Smooth muscle cell (in vitro differentiated cells): ENCODE measurements around the gene TYROBP. TPM values are rescaled to one million over a fixed set of nuclear protein-coding genes. Genes with fewer than 3 reads are reported as not detected.

Experiments
- DNase-seq: peaks from one replicate; lab custom pipeline; 2025; ENCODE audit not compliant: unreplicated experiment; lab: John Stamatoyannopoulos, UW
- H2AFZ ChIP-seq: fragments of 200-600 bp; sonication (generic); 2 replicates; pipeline ENCODE4 v1.6.0; 2016; ENCODE audit warnings: antibody characterized with exemption, low read depth, mild to moderate bottlenecking
- H3F3A ChIP-seq: fragments of 200-600 bp; sonication (generic); 2 replicates; pipeline ENCODE4 v1.6.0; 2017; ENCODE audit warnings: antibody characterized with exemption, low read depth
- H3K27ac ChIP-seq: fragments of 200-600 bp; sonication (generic); 2 replicates; pipeline ENCODE4 v1.5.1; 2016; ENCODE audit warnings: low read depth, mild to moderate bottlenecking
- H3K27me3 ChIP-seq: fragments of 200-600 bp; sonication (generic); 2 replicates; pipeline ENCODE4 v1.6.1; 2016; ENCODE audit warnings: low read depth, mild to moderate bottlenecking
- H3K36me3 ChIP-seq: fragments of 200-600 bp; sonication (generic); 2 replicates; pipeline ENCODE4 v1.5.1; 2016; ENCODE audit warnings: low read depth
- H3K4me1 ChIP-seq: fragments of 200-600 bp; sonication (generic); 2 replicates; pipeline ENCODE4 v1.5.1; 2016; ENCODE audit warnings: low read depth
- H3K4me2 ChIP-seq: fragments of 200-600 bp; sonication (generic); 2 replicates; pipeline ENCODE4 v1.6.0; 2016; ENCODE audit warnings: mild to moderate bottlenecking
- H3K4me3 ChIP-seq: fragments of 200-600 bp; sonication (generic); 2 replicates; pipeline ENCODE4 v1.5.1; 2016; ENCODE audit warnings: mild to moderate bottlenecking
- H3K79me2 ChIP-seq: fragments of 200-600 bp; sonication (generic); 2 replicates; pipeline ENCODE4 v1.6.0; 2016; ENCODE audit warnings: low read depth, mild to moderate bottlenecking
- H3K9ac ChIP-seq: fragments of 200-600 bp; sonication (generic); 2 replicates; pipeline ENCODE4 v1.6.0; 2016; ENCODE audit warnings: low read depth
- H3K9me3 ChIP-seq: fragments of 200-600 bp; sonication (generic); replicated peaks from 2 replicates; pipeline ENCODE4 v1.5.1; 2016; ENCODE audit warnings: low read depth
- H4K20me1 ChIP-seq: fragments of 200-600 bp; sonication (generic); 2 replicates; pipeline ENCODE4 v1.6.0; 2016; ENCODE audit warnings: low read depth
- CTCF ChIP-seq: fragments of 200-600 bp; sonication (generic); IDR thresholded peaks from 2 replicates; pipeline ENCODE4 v1.5.1; 2017; ENCODE audit warnings: borderline replicate concordance, mild to moderate bottlenecking, antibody characterized with exemption; ENCODE audit not compliant: insufficient read depth, poor library complexity, severe bottlenecking
- WGBS: methylation state at CpG from one replicate; pipeline ENCODE4 v1.1.7; 2016; ENCODE audit warnings: low lambda C conversion rate; 5-methylcytosine and 5-hydroxymethylcytosine counted together
- polyA plus RNA-seq: library from polyadenylated mRNA; unstranded; fragments of >200 nt; fragmentation: Nextera tagmentation; extraction: Ambion mirVana; gene quantifications from 2 replicates; pipeline ENCODE4 v1.2.1, GENCODE V29; 2016
- total RNA-seq: library from RNA; depleted of rRNA; stranded (reverse); fragments of >200 nt; gene quantifications from 2 replicates; pipeline ENCODE4 v1.2.3, GENCODE V29; 2014

TYROBP gene
- total and polyA plus RNA-seq, 2 experiments from 2014 or later = not detected

- Histone ChIP-seq H3K4me1 (peaks cover 12% of the 10 kb centered on the region), H3K27me3 (no peaks in the 10 kb centered on the region), H3F3A (peaks cover 22% of the 10 kb centered on the region), H2AFZ (peak overlapping the region; percentile 81), H3K9me3 (no peaks in the 10 kb centered on the region), H3K27ac (peak overlapping the region; percentile 33), H3K79me2 (peaks cover 5% of the 10 kb centered on the region), H4K20me1 (no peaks in the 10 kb centered on the region), H3K9ac (no peak overlapping the region), H3K4me3 (peak overlapping the region; percentile 34), H3K36me3 (no peaks in the 10 kb centered on the region), H3K4me2 (peak overlapping the region; percentile 84)
- DNase-seq = peak; percentile 40
- WGBS = 6% methylated on average over 24 of the region's 24 CpGs
- TF ChIP-seq CTCF = no peak
Measured at GRCh38 chr19:35903550-35904179, 4.4 kb downstream of the TYROBP start.

- Histone ChIP-seq H3K9ac (no peak overlapping the region), H3F3A (peaks cover 22% of the 10 kb centered on the region), H3K9me3 (no peaks in the 10 kb centered on the region), H3K27me3 (no peaks in the 10 kb centered on the region), H2AFZ (peak overlapping the region; percentile 81), H3K4me1 (peaks cover 15% of the 10 kb centered on the region), H3K4me2 (peak overlapping the region; percentile 84), H3K4me3 (peak overlapping the region; percentile 34), H3K79me2 (peaks cover 12% of the 10 kb centered on the region), H3K27ac (peak overlapping the region; percentile 33), H3K36me3 (no peaks in the 10 kb centered on the region), H4K20me1 (no peaks in the 10 kb centered on the region)
- 89% methylated on average over 10 of the region's 10 CpGs for WGBS
- no peak for TF ChIP-seq CTCF
- DNase-seq = no peak
Measured at GRCh38 chr19:35902870-35903475, 5.1 kb downstream of the TYROBP start.

- peaks cover 13% of the 10 kb centered on the region for H3K79me2 ChIP-seq
- H3K9me3 ChIP-seq = no peaks in the 10 kb centered on the region
- no peaks in the 10 kb centered on the region for H3K36me3 ChIP-seq
- no peaks in the 10 kb centered on the region for H4K20me1 ChIP-seq
- 65% methylated on average over 6 of the region's 6 CpGs for WGBS
- no peak for TF ChIP-seq CTCF
- no peaks in the 10 kb centered on the region for H3K27me3 ChIP-seq
- H2AFZ ChIP-seq = peak within 1 kb of the TSS; percentile 81
- peak within 1 kb of the TSS; percentile 4 for H3K9ac ChIP-seq
- H3F3A ChIP-seq = peaks cover 22% of the 10 kb centered on the region
- no peak for DNase-seq
- peaks cover 15% of the 10 kb centered on the region for H3K4me1 ChIP-seq
- peak within 1 kb of the TSS; percentile 99 for H3K4me2 ChIP-seq
- H3K4me3 ChIP-seq = peak within 1 kb of the TSS; percentile 34
- peak within 1 kb of the TSS; percentile 81 for H3K27ac ChIP-seq
Measured at GRCh38 chr19:35901854-35902661, 6.0 kb downstream of the TYROBP start, which contains the start of gene HCST. Gene HCST (plus strand): TSS chr19:35902529. CDS start chr19:35902594, 65 bp downstream.
